GM13977 (cell line): ENCODE measurements around the gene PAM16.

Source experiments
- DNase-seq: peaks from one replicate; pipeline ENCODE4 v3.0.0; 2012; ENCODE audit warnings: low spot score
- in situ Hi-C: fragments of 300-500 bp; cut with MboI; formaldehyde crosslinking; loops from one replicate; pipeline ENCODE4 v1.12.0; 2022; ENCODE audit warnings: low sequenced_read_pairs, low pct_unique_long_range_greater_than_20kb, mixed read lengths, inconsistent platforms; ENCODE audit not compliant: unreplicated experiment
- TF ChIP-seq, protein P1 (sequence below): IDR thresholded peaks from 2 replicates; pipeline ENCODE4 v1.5.1; 2012; ENCODE audit warnings: mild to moderate bottlenecking, control low read depth; ENCODE audit not compliant: insufficient read depth; ENCODE audit errors: extremely low read depth, missing control alignments

PAM16 gene

DNA sequence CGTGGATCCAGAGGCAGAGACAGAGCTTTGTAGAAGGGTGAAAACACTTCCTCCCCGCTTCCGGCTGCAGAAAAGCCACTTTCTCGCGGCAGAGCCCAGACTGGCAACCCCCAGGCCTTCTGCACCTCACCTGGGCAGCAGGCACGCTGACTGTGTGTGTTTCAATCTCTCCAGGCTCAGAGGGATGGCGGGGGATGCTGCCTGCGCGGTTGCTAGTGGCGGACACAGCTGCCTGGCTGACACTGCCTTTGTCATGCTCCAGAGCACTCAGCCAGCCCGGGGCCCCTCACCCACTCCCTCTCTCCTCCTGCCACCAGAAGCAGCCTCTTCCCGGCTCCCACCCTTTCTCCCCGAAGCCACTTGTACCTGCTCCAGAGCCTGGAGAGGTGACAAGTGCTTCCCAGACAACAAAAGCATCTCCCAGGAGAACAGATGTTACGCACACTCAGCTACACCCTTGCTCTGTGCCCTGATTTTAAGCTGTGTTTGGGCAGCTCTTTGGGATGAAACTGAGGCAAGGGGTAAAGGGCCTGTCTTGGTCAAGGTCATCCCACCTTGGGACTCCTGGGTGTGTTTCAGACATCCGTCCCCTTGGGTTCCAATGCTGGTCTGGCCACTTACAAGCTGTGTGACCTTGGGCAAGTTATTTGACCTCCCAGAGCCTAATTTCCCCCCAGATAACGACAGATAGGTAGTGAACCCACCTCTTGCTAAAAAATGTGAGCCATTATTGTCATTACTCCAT, 44.5 kb downstream of the PAM16 start:
- in situ Hi-C loops, result no loop called here
- DNase-seq, result peak; percentile 71
- TF ChIP-seq, protein P1, sequence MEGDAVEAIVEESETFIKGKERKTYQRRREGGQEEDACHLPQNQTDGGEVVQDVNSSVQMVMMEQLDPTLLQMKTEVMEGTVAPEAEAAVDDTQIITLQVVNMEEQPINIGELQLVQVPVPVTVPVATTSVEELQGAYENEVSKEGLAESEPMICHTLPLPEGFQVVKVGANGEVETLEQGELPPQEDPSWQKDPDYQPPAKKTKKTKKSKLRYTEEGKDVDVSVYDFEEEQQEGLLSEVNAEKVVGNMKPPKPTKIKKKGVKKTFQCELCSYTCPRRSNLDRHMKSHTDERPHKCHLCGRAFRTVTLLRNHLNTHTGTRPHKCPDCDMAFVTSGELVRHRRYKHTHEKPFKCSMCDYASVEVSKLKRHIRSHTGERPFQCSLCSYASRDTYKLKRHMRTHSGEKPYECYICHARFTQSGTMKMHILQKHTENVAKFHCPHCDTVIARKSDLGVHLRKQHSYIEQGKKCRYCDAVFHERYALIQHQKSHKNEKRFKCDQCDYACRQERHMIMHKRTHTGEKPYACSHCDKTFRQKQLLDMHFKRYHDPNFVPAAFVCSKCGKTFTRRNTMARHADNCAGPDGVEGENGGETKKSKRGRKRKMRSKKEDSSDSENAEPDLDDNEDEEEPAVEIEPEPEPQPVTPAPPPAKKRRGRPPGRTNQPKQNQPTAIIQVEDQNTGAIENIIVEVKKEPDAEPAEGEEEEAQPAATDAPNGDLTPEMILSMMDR, result no peak

DNA sequence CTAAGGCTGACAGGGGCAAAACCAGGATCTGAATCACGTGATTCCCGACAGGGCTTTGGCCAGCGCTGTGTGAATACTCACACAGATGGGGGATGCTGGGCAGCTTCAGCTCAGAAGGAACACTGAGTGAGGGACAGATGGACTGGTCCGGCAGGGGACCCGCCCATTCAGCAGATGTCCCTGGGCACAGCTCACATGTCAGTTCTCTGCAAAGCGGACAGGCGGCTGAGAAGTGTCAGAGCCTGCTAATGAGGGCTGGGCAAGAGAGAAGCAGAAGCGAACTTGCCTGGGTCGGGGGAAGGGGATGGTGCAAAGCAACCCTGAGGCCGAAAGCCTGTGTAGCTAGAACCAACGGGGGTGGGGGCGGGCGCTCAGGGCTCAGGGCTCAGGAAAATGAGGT, 47.1 kb downstream of the PAM16 start:
- TF ChIP-seq, protein P1, result no peak
- in situ Hi-C loops, result no loop called here
- no peak for DNase-seq

- in situ Hi-C loops, result no loop called here
- TF ChIP-seq, protein P1, result no peak
- DNase-seq, result no peak
These were observed 49.2 kb downstream of the PAM16 start for GRCh38 chr16:4301968-4302367.

- DNase-seq, result no peak
- TF ChIP-seq, protein P1, result no peak
- in situ Hi-C loops, result no loop called here
These were observed 49.9 kb downstream of the PAM16 start for GRCh38 chr16:4301177-4301576.

DNA sequence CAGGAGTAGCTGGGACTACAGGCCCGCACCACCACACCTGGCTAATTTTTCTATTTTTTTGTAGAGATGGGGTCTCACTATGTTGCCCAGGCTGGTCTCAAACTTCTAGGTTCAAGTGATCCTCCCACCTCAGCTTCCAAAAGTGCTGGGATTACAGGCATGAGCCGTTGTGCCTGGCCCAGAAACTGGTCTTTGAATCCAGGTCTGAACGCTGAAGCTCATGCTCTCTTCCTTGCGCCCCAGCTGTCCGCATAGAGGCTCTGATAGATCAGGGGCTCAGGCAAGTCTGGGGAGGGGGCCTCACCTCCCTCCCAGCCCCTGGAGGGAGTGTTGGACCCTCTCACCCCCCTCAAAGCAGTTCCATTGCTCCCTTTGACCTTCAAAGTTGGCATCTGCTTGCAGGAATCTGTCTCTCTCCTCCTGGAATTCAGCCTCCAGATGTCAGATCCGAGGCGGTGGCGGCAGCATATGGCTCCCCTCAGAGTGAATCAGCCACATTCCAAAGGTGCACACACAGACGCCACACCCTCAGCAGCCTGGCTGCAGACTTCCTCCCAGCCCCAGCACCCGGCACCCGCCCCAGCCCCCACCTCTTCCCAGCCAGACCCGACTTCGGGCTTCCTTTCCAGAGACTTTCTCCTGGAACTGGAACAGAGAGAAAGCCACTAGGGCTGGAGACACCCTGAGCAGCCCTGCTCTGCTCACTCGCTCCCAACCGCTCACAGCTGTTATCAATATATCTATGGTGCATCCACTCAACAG, 52.2 kb downstream of the PAM16 start:
- in situ Hi-C loops, result no loop called here
- TF ChIP-seq, protein P1, result no peak
- no peak for DNase-seq

GRCh38 chr16:4297480-4297879, 53.6 kb downstream of the PAM16 start:
- TF ChIP-seq, protein P1, result no peak
- DNase-seq, result no peak
- in situ Hi-C loops, result no loop called here
